CD4-positive, alpha-beta T cell treated with Interleukin-10 for 1 hour (primary cell): ENCODE measurements around the gene TTLL4.
"Not testable (repeated sequence)": the region's sequence is repeated elsewhere in the genome, so short reads cannot be mapped to it uniquely, and the experiment has no call there.

ENCODE experiments used
- DNase-seq: peaks from one replicate; pipeline ENCODE4 v3.0.0-alpha.2; 2020

The TTLL4 gene

GRCh38 chr2:218746470-218746795 lies 35.8 kb downstream of the TTLL4 start:
- DNase-seq, result no peak

GRCh38 chr2:218746960-218747359 lies 36.3 kb downstream of the TTLL4 start:
- no peak for DNase-seq

- DNase-seq, result no peak
These were observed 38.3 kb downstream of the TTLL4 start for GRCh38 chr2:218748741-218749441.

- no peak for DNase-seq
These were observed 43.6 kb downstream of the TTLL4 start for GRCh38 chr2:218754201-218754600.

- no peak for DNase-seq
These were observed 44.1 kb downstream of the TTLL4 start for GRCh38 chr2:218754781-218755180.

GRCh38 chr2:218755198-218755566 lies 44.5 kb downstream of the TTLL4 start:
- no peak for DNase-seq

- no peak for DNase-seq
These were observed 45.2 kb downstream of the TTLL4 start for GRCh38 chr2:218755567-218756404.

- DNase-seq, result no peak
These were observed 46.2 kb downstream of the TTLL4 start for GRCh38 chr2:218756599-218757377.

- no peak for DNase-seq
These were observed 51.2 kb downstream of the TTLL4 start for GRCh38 chr2:218761795-218762194.

- not testable (repeated sequence) for DNase-seq
These were observed 62.1 kb downstream of the TTLL4 start for GRCh38 chr2:218772759-218773158.

- no peak for DNase-seq
These were observed 63.2 kb downstream of the TTLL4 start for GRCh38 chr2:218773881-218774280.

- DNase-seq, result no peak
These were observed 65.9 kb downstream of the TTLL4 start for GRCh38 chr2:218776488-218776887.

- DNase-seq, result no peak
These were observed 66.8 kb downstream of the TTLL4 start for GRCh38 chr2:218777276-218777990.

GRCh38 chr2:218780046-218780445 lies 69.4 kb downstream of the TTLL4 start:
- DNase-seq, result no peak

- no peak for DNase-seq
These were observed 70.4 kb downstream of the TTLL4 start for GRCh38 chr2:218780851-218781690.

GRCh38 chr2:218781691-218782527 lies 71.3 kb downstream of the TTLL4 start, which contains the start of gene CYP27A1:
Gene CYP27A1, plus strand, starts transcription at chr2:218782147. Its CDS starts 36 bp downstream, at chr2:218782183.
- DNase-seq, result no peak

- no peak for DNase-seq
These were observed 71.9 kb downstream of the TTLL4 start for GRCh38 chr2:218782528-218782844.

- no peak for DNase-seq
These were observed 73.1 kb downstream of the TTLL4 start for GRCh38 chr2:218783688-218784087.

- no peak for DNase-seq
These were observed 74.5 kb downstream of the TTLL4 start for GRCh38 chr2:218785103-218785502.

- DNase-seq, result no peak
These were observed 75.5 kb downstream of the TTLL4 start for GRCh38 chr2:218786133-218786532.
